ENCODE results near the gene RRP12. TPM values are rescaled to one million over a fixed set of nuclear protein-coding genes. Genes with fewer than 3 reads are reported as not detected.

RRP12 gene
- total and polyA plus RNA-seq, 3 experiments from 2014 or later, result 11.6 to 111 (median 102) TPM

GRCh38 chr10:97335188-97335619 is 65.9 kb downstream of the RRP12 start:
- H3K36me3 Mint-ChIP-seq, result peaks cover 0 to 23% (median 5%) of the 10 kb centered on the region in 3 donors
- peaks cover 26 to 40% (median 36%) of the 10 kb centered on the region in 3 donors for H3K4me1 Mint-ChIP-seq
- no peak for DNase-seq
- peaks cover 0 to 2% (median 0%) of the 10 kb centered on the region in 5 donors for H3K9me3 Mint-ChIP-seq
- Histone ChIP-seq H3K4me3 (ENCODE audit: low read length) (peak overlapping the region; percentile 81), H3K27me3 (ENCODE audit: insufficient read depth, low read length, poor library complexity, severe bottlenecking) (no peaks in the 10 kb centered on the region), H3K9me3 (ENCODE audit: low read length) (no peaks in the 10 kb centered on the region), H3K36me3 (ENCODE audit: insufficient read depth, low read length) (no peaks in the 10 kb centered on the region), H3K27ac (ENCODE audit: low read depth, low read length) (no peak overlapping the region), H3K4me1 (ENCODE audit: insufficient read depth, low read length) (peaks cover 26% of the 10 kb centered on the region)
- H3K27me3 Mint-ChIP-seq, result peaks cover 2 to 3% of the 10 kb centered on the region in 2 donors
- ChIA-PET CTCF (no interaction called here), POLR2A (no interaction called here)
- H3K27ac Mint-ChIP-seq, result peak overlapping the region in 4 of 8 donors; percentile 23 to 87 (median 66)
- H3K4me3 Mint-ChIP-seq, result peak overlapping the region; percentile 74 to 92 (median 80)

- POLR2A ChIA-PET, result interaction anchor here (1.2 to 4.9 kb wide), 2 partner anchors 16 to 43 kb away, joined by 7 to 75 read pairs; partner anchors contain the start of genes ARHGAP19 and FRAT1
- peak within 1 kb of the TSS; percentile 81 for H3K4me3 ChIP-seq (ENCODE audit: low read length)
Measured at GRCh38 chr10:97334370-97335175, 66.6 kb downstream of the RRP12 start, which contains the start of gene FRAT2. TSS of gene FRAT2 (minus strand) at chr10:97334729. CDS start at chr10:97334572, 157 bp downstream.

GRCh38 chr10:97333601-97334369 is 67.4 kb downstream of the RRP12 start:
- peak in 4 of 5 donors; percentile 10 to 52 (median 32) for DNase-seq
- peak overlapping the region; percentile 89 to 96 (median 91) for H3K4me3 Mint-ChIP-seq
- CTCF ChIA-PET, result interaction anchor here (1.4 to 5.7 kb wide), 7 partner anchors 9 to 66 kb away, joined by 4 to 41 read pairs (median 5); partner anchors contain the start of genes ARHGAP19 and FRAT1

More at GRCh38 chr10:97334370-97335175, 66.6 kb downstream of the RRP12 start, which contains the start of gene FRAT2:
- Mint-ChIP-seq H3K4me1 (peaks cover 31 to 46% (median 42%) of the 10 kb centered on the region in 3 donors), H3K9me3 (peaks cover 0 to 2% (median 0%) of the 10 kb centered on the region in 5 donors), H3K27ac (peak within 1 kb of the TSS; percentile 84 to 98 (median 91)), H3K27me3 (peaks cover 2 to 3% of the 10 kb centered on the region in 2 donors), H3K36me3 (peaks cover 0 to 27% (median 7%) of the 10 kb centered on the region in 3 donors), H3K4me3 (peak within 1 kb of the TSS; percentile 89 to 96 (median 91))
- CTCF ChIA-PET, result interaction anchor here (1.5 to 5.7 kb wide), 5 partner anchors 9 to 66 kb away, joined by 5 to 41 read pairs (median 5); partner anchors contain the start of gene FRAT1
- peak within 1 kb of the TSS; percentile 96 for H3K27ac ChIP-seq (ENCODE audit: low read depth, low read length)
- peak; percentile 83 to 94 (median 90) for DNase-seq
- no peaks in the 10 kb centered on the region for H3K36me3 ChIP-seq (ENCODE audit: insufficient read depth, low read length)
- no peaks in the 10 kb centered on the region for H3K27me3 ChIP-seq (ENCODE audit: insufficient read depth, low read length, poor library complexity, severe bottlenecking)
- H3K4me1 ChIP-seq (ENCODE audit: insufficient read depth, low read length), result peaks cover 28% of the 10 kb centered on the region
- H3K9me3 ChIP-seq (ENCODE audit: low read length), result no peaks in the 10 kb centered on the region

GRCh38 chr10:97333351-97333600 is 67.9 kb downstream of the RRP12 start:
- Mint-ChIP-seq H3K9me3 (peaks cover 0 to 2% (median 0%) of the 10 kb centered on the region in 5 donors), H3K4me1 (peaks cover 33 to 54% (median 50%) of the 10 kb centered on the region in 3 donors), H3K27me3 (peaks cover 2 to 3% of the 10 kb centered on the region in 2 donors), H3K4me3 (peak overlapping the region; percentile 89 to 96 (median 91)), H3K36me3 (peaks cover 0 to 37% (median 7%) of the 10 kb centered on the region in 3 donors), H3K27ac (peak overlapping the region; percentile 72 to 98 (median 85))
- ChIA-PET CTCF (interaction anchor here (1.4 to 5.7 kb wide), 7 partner anchors 8 to 67 kb away, joined by 4 to 41 read pairs (median 5); partner anchors contain the start of genes ARHGAP19 and FRAT1), POLR2A (interaction anchor here (0.5 to 4.9 kb wide), 5 partner anchors 12 to 403 kb away, joined by 3 to 75 read pairs (median 9); partner anchors contain the start of genes FRAT1 and ZFYVE27)
- H3K9me3 ChIP-seq (ENCODE audit: low read length), result no peaks in the 10 kb centered on the region
- DNase-seq, result no peak
- H3K27ac ChIP-seq (ENCODE audit: low read depth, low read length), result peak overlapping the region; percentile 49
- H3K36me3 ChIP-seq (ENCODE audit: insufficient read depth, low read length), result no peaks in the 10 kb centered on the region
- H3K4me1 ChIP-seq (ENCODE audit: insufficient read depth, low read length), result peaks cover 28% of the 10 kb centered on the region
- no peaks in the 10 kb centered on the region for H3K27me3 ChIP-seq (ENCODE audit: insufficient read depth, low read length, poor library complexity, severe bottlenecking)
- H3K4me3 ChIP-seq (ENCODE audit: low read length), result peak overlapping the region; percentile 67

More at GRCh38 chr10:97333601-97334369, 67.4 kb downstream of the RRP12 start:
- POLR2A ChIA-PET, result interaction anchor here (0.5 to 4.9 kb wide), 6 partner anchors 12 to 403 kb away, joined by 3 to 75 read pairs (median 8); partner anchors contain the start of genes ARHGAP19, FRAT1 and ZFYVE27
- Histone ChIP-seq H3K4me3 (ENCODE audit: low read length) (peak overlapping the region; percentile 67), H3K4me1 (ENCODE audit: insufficient read depth, low read length) (peaks cover 28% of the 10 kb centered on the region), H3K36me3 (ENCODE audit: insufficient read depth, low read length) (no peaks in the 10 kb centered on the region), H3K27me3 (ENCODE audit: insufficient read depth, low read length, poor library complexity, severe bottlenecking) (no peaks in the 10 kb centered on the region), H3K27ac (ENCODE audit: low read depth, low read length) (peak overlapping the region; percentile 96), H3K9me3 (ENCODE audit: low read length) (no peaks in the 10 kb centered on the region)
- Mint-ChIP-seq H3K9me3 (peaks cover 0 to 2% (median 0%) of the 10 kb centered on the region in 5 donors), H3K4me1 (peaks cover 33 to 52% (median 47%) of the 10 kb centered on the region in 3 donors), H3K27me3 (peaks cover 2 to 3% of the 10 kb centered on the region in 2 donors), H3K36me3 (peaks cover 0 to 33% (median 7%) of the 10 kb centered on the region in 3 donors), H3K27ac (peak overlapping the region; percentile 72 to 98 (median 85))

GRCh38 chr10:97332591-97333350 is 68.4 kb downstream of the RRP12 start:
- no peaks in the 10 kb centered on the region for H3K9me3 ChIP-seq (ENCODE audit: low read length)
- Mint-ChIP-seq H3K4me3 (peak overlapping the region; percentile 89 to 96 (median 91)), H3K9me3 (peaks cover 0 to 2% (median 0%) of the 10 kb centered on the region in 5 donors), H3K27me3 (peaks cover under 1 to 2% of the 10 kb centered on the region in 2 donors), H3K4me1 (peaks cover 35 to 59% (median 53%) of the 10 kb centered on the region in 3 donors), H3K36me3 (peaks cover 0 to 40% (median 7%) of the 10 kb centered on the region in 3 donors), H3K27ac (peak overlapping the region; percentile 72 to 98 (median 85))
- H3K36me3 ChIP-seq (ENCODE audit: insufficient read depth, low read length), result no peaks in the 10 kb centered on the region
- DNase-seq, result no peak
- H3K4me3 ChIP-seq (ENCODE audit: low read length), result peak overlapping the region; percentile 67
- H3K27me3 ChIP-seq (ENCODE audit: insufficient read depth, low read length, poor library complexity, severe bottlenecking), result no peaks in the 10 kb centered on the region
- ChIA-PET CTCF (interaction anchor here (0.7 to 5.7 kb wide), 7 partner anchors 7 to 54 kb away, joined by 4 to 41 read pairs (median 5); partner anchors contain the start of genes ARHGAP19 and FRAT1), POLR2A (interaction anchor here (0.5 to 4.9 kb wide), 6 partner anchors 11 to 404 kb away, joined by 3 to 75 read pairs (median 8); partner anchors contain the start of genes FRAT1 and ZFYVE27)
- peak overlapping the region; percentile 49 for H3K27ac ChIP-seq (ENCODE audit: low read depth, low read length)
- peaks cover 28% of the 10 kb centered on the region for H3K4me1 ChIP-seq (ENCODE audit: insufficient read depth, low read length)

- DNase-seq, result no peak
- peaks cover 0 to 2% (median 0%) of the 10 kb centered on the region in 5 donors for H3K9me3 Mint-ChIP-seq
- ChIA-PET POLR2A (interaction anchor here (0.6 to 4.9 kb wide), 2 partner anchors 12 to 49 kb away, joined by 3 to 75 read pairs; partner anchors contain the start of gene FRAT1), CTCF (interaction anchor here (0.6 to 5.7 kb wide), 2 partner anchors 12 to 46 kb away, joined by 3 to 41 read pairs; partner anchors contain the start of gene FRAT1)
- peak overlapping the region; percentile 64 to 91 (median 72) for H3K4me3 Mint-ChIP-seq
- peak overlapping the region in 7 of 8 donors; percentile 1 to 86 (median 66) for H3K27ac Mint-ChIP-seq
- H3K4me3 ChIP-seq (ENCODE audit: low read length), result no peak overlapping the region
- peaks cover 40 to 64% (median 62%) of the 10 kb centered on the region in 3 donors for H3K4me1 Mint-ChIP-seq
- H3K9me3 ChIP-seq (ENCODE audit: low read length), result no peaks in the 10 kb centered on the region
- peaks cover 0 to 42% (median 7%) of the 10 kb centered on the region in 3 donors for H3K36me3 Mint-ChIP-seq
- peaks cover 28% of the 10 kb centered on the region for H3K4me1 ChIP-seq (ENCODE audit: insufficient read depth, low read length)
- no peaks in the 10 kb centered on the region for H3K27me3 ChIP-seq (ENCODE audit: insufficient read depth, low read length, poor library complexity, severe bottlenecking)
- H3K27ac ChIP-seq (ENCODE audit: low read depth, low read length), result no peak overlapping the region
- no peaks in the 10 kb centered on the region for H3K36me3 ChIP-seq (ENCODE audit: insufficient read depth, low read length)
- peaks cover 0 to 2% of the 10 kb centered on the region in 2 donors for H3K27me3 Mint-ChIP-seq
Measured at GRCh38 chr10:97331153-97331703, 69.9 kb downstream of the RRP12 start.

Data from CD8-positive, alpha-beta memory T cell (primary cell).